DMS79 (cell line): ENCODE measurements around the gene TUBA3E.
"Not testable (repeated sequence)": the region's sequence is repeated elsewhere in the genome, so short reads cannot be mapped to it uniquely, and the experiment has no call there.

ENCODE experiments used
- DNase-seq: peaks from one replicate; lab custom pipeline; 2025; lab: John Stamatoyannopoulos, UW

Gene TUBA3E

DNA sequence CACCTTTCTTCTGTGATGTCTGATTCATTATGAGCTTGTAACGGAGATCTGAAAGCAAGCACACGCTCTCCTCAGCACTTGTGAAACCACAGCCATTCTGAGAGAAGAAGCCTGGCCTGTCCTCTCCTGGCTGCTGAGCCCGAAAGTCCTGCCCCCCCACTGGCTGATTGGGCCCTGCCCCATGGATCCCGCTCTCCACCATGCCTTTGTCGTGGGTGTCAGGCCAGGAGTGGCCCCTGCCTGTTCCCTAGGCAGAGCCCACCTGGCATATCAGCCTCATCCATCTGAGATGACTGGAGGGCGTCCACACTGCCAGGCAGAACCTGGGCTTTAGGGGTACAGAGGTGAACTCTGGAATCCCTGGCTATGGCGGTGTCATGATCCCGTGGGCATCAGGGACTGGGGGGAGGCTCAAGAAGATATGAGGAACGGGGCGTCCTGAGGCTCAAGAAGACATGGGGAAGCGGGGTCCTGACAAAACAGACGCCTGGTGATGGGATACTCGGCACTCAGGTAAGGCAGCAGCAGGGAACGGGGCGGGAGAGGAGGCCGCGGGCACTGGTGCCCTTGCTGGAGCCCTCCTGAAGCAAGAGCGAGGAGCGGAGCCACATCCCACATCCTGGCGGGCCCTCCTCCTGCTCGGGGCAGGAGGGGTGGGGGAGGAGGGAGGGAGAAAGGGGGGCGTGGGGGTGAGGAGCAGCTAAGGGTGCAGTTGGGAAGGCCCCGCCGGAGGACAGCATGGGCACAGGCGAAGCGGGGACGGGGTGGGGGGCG lies 54.8 kb downstream of the TUBA3E start:
- not testable (repeated sequence) for DNase-seq

DNA sequence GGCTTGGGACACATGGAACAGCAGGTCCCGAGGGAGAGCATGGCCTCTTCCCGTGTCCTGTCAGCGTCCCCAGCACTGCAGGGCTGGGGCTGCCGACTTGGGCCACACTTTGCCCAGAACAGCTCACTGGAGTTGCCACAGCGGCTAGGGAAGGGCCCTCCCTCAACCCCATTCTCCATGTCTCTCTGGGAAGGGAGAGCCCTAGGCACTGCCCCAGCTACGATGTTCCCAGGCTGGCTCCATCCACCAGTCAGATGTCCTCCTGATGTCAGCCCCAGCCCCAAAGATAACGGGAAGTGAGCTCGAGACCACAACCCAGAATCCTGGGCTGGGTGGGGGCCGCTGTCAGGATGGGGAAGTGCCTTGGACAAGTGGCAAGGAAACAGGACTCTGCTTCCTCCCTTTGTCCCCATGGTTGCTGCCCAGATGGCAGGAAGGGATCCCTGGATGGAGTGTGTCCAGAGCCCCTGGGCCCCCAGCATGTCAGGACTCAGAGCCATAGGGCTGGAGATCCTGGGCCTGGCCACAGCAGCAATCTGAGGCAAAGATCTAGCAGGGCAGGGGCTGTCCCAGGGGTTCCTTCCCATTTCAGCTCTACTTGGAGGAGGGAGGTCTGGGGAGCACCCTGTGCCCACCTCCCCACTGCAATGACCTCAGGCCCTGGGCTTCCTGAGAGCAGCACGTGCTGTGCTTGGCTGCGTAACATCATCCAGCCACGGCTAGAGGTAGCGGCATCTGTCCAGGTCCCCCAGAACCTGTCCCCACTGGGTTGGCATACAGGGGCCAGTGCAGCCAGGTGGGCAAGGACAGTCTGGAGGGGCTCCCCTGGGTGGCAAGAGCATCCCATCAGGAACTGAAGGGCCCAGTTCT lies 55.6 kb downstream of the TUBA3E start:
- DNase-seq: not testable (repeated sequence)
